ENCODE data around the gene TMEM41B.
A peak's percentile ranks its signal among the peaks of the same experiment; 100 is the strongest.
"Not testable (repeated sequence)": the region's sequence is repeated elsewhere in the genome, so short reads cannot be mapped to it uniquely, and the experiment has no call there.

Gene TMEM41B

GRCh38 chr11:9314291-9315077 lies at the start of gene TMEM41B:
Gene TMEM41B, minus strand, starts transcription at chr11:9314593. Its CDS starts 152 bp downstream, at chr11:9314441.
- DNase-seq (ENCODE audit: low read depth, low spot score): peak; percentile 98

GRCh38 chr11:9362393-9362863 lies 48.0 kb upstream of the TMEM41B start:
- no peak for DNase-seq (ENCODE audit: low read depth, low spot score)

GRCh38 chr11:9360862-9361622 lies 46.6 kb upstream of the TMEM41B start:
- DNase-seq (ENCODE audit: low read depth, low spot score): not testable (repeated sequence)

GRCh38 chr11:9357041-9357440 lies 42.6 kb upstream of the TMEM41B start:
- DNase-seq (ENCODE audit: low read depth, low spot score): no peak

- no peak for DNase-seq (ENCODE audit: low read depth, low spot score)
These were observed 37.0 kb upstream of the TMEM41B start for GRCh38 chr11:9351321-9351881.

- DNase-seq (ENCODE audit: low read depth, low spot score): not testable (repeated sequence)
These were observed 33.4 kb upstream of the TMEM41B start for GRCh38 chr11:9347779-9348178.

- no peak for DNase-seq (ENCODE audit: low read depth, low spot score)
These were observed 32.7 kb upstream of the TMEM41B start for GRCh38 chr11:9347100-9347499.

- DNase-seq (ENCODE audit: low read depth, low spot score): no peak
These were observed 29.8 kb upstream of the TMEM41B start for GRCh38 chr11:9344061-9344680.

- DNase-seq (ENCODE audit: low read depth, low spot score): no peak
These were observed 27.3 kb upstream of the TMEM41B start for GRCh38 chr11:9341638-9342178.

- DNase-seq (ENCODE audit: low read depth, low spot score): no peak
These were observed 18.3 kb upstream of the TMEM41B start for GRCh38 chr11:9332655-9333054.

GRCh38 chr11:9330387-9331384 lies 16.3 kb upstream of the TMEM41B start:
- no peak for DNase-seq (ENCODE audit: low read depth, low spot score)

- DNase-seq (ENCODE audit: low read depth, low spot score): no peak
These were observed 5.7 kb upstream of the TMEM41B start for GRCh38 chr11:9320047-9320446.

- DNase-seq (ENCODE audit: low read depth, low spot score): not testable (repeated sequence)
These were observed 5.1 kb upstream of the TMEM41B start for GRCh38 chr11:9319377-9320001.

- not testable (repeated sequence) for DNase-seq (ENCODE audit: low read depth, low spot score)
These were observed 4.3 kb upstream of the TMEM41B start for GRCh38 chr11:9318442-9319376.

GRCh38 chr11:9316334-9316733 lies 1.9 kb upstream of the TMEM41B start:
- no peak for DNase-seq (ENCODE audit: low read depth, low spot score)

GRCh38 chr11:9315078-9315688 lies 790 bp upstream of the TMEM41B start:
- no peak for DNase-seq (ENCODE audit: low read depth, low spot score)

- no peak for DNase-seq (ENCODE audit: low read depth, low spot score)
These were observed 624 bp downstream of the TMEM41B start for GRCh38 chr11:9313648-9314290.

Data from activated CD4-positive, CD25-positive, alpha-beta regulatory T cell treated with anti-CD3 and anti-CD28 coated beads, Interleukin-2, amount 50 U/mL, for 16 hours (primary cell).